ENCODE data around the gene SLC25A12.
"Not testable (repeated sequence)": the region's sequence is repeated elsewhere in the genome, so short reads cannot be mapped to it uniquely, and the experiment has no call there.

Gene SLC25A12

GRCh38 chr2:171792157-171792556 lies 101.9 kb downstream of the SLC25A12 start:
- DNase-seq (ENCODE audit: low read depth, low spot score), result no peak

- DNase-seq (ENCODE audit: low read depth, low spot score), result no peak
These were observed 102.7 kb downstream of the SLC25A12 start for GRCh38 chr2:171791361-171791760.

GRCh38 chr2:171789956-171790355 lies 104.1 kb downstream of the SLC25A12 start:
- no peak for DNase-seq (ENCODE audit: low read depth, low spot score)

- no peak for DNase-seq (ENCODE audit: low read depth, low spot score)
These were observed 105.6 kb downstream of the SLC25A12 start for GRCh38 chr2:171788316-171788993.

- DNase-seq (ENCODE audit: low read depth, low spot score), result no peak
These were observed 106.5 kb downstream of the SLC25A12 start for GRCh38 chr2:171787333-171788072.

GRCh38 chr2:171785450-171785849 lies 108.6 kb downstream of the SLC25A12 start:
- DNase-seq (ENCODE audit: low read depth, low spot score), result no peak

GRCh38 chr2:171778515-171778914 lies 115.5 kb downstream of the SLC25A12 start:
- no peak for DNase-seq (ENCODE audit: low read depth, low spot score)

GRCh38 chr2:171774581-171774980 lies 119.5 kb downstream of the SLC25A12 start:
- DNase-seq (ENCODE audit: low read depth, low spot score), result not testable (repeated sequence)

GRCh38 chr2:171772373-171772772 lies 121.7 kb downstream of the SLC25A12 start:
- DNase-seq (ENCODE audit: low read depth, low spot score), result no peak

- DNase-seq (ENCODE audit: low read depth, low spot score), result no peak
These were observed 122.6 kb downstream of the SLC25A12 start for GRCh38 chr2:171771463-171771862.

- DNase-seq (ENCODE audit: low read depth, low spot score), result no peak
These were observed 130.4 kb downstream of the SLC25A12 start for GRCh38 chr2:171763602-171764001.

- peak; percentile 18 for DNase-seq (ENCODE audit: low read depth, low spot score)
These were observed 131.0 kb downstream of the SLC25A12 start for GRCh38 chr2:171762879-171763573.

- DNase-seq (ENCODE audit: low read depth, low spot score), result not testable (repeated sequence)
These were observed 132.9 kb downstream of the SLC25A12 start for GRCh38 chr2:171761176-171761575.

GRCh38 chr2:171758762-171759161 lies 135.3 kb downstream of the SLC25A12 start:
- not testable (repeated sequence) for DNase-seq (ENCODE audit: low read depth, low spot score)

GRCh38 chr2:171754254-171754939 lies 139.6 kb downstream of the SLC25A12 start:
- no peak for DNase-seq (ENCODE audit: low read depth, low spot score)

- DNase-seq (ENCODE audit: low read depth, low spot score), result no peak
These were observed 146.7 kb downstream of the SLC25A12 start for GRCh38 chr2:171747371-171747770.

- DNase-seq (ENCODE audit: low read depth, low spot score), result no peak
These were observed 148.2 kb downstream of the SLC25A12 start for GRCh38 chr2:171745806-171746205.

- DNase-seq (ENCODE audit: low read depth, low spot score), result no peak
These were observed 148.9 kb downstream of the SLC25A12 start for GRCh38 chr2:171745141-171745540.

GRCh38 chr2:171742760-171743159 lies 151.3 kb downstream of the SLC25A12 start:
- DNase-seq (ENCODE audit: low read depth, low spot score), result no peak

- DNase-seq (ENCODE audit: low read depth, low spot score), result no peak
These were observed 152.9 kb downstream of the SLC25A12 start for GRCh38 chr2:171741189-171741588.

- DNase-seq (ENCODE audit: low read depth, low spot score), result no peak
These were observed 157.9 kb downstream of the SLC25A12 start for GRCh38 chr2:171735991-171736710.
